IPS-20b (cell line): ENCODE measurements around the gene TLK1.

Experiments
- H3K27ac ChIP-seq: one replicate; pipeline ENCODE4 v1.5.1; 2013; ENCODE audit warnings: low read length
- H3K27me3 ChIP-seq: 2 replicates; pipeline ENCODE4 v1.6.1; 2013; ENCODE audit warnings: mild to moderate bottlenecking, low read length, inconsistent platforms; ENCODE audit not compliant: insufficient read depth
- H3K36me3 ChIP-seq: 2 replicates; pipeline ENCODE4 v1.6.1; 2013; ENCODE audit warnings: low read depth, mild to moderate bottlenecking, inconsistent platforms, low read length, moderate library complexity; ENCODE audit not compliant: insufficient read depth
- H3K4me1 ChIP-seq: 2 replicates; pipeline ENCODE4 v1.6.1; 2013; ENCODE audit warnings: mild to moderate bottlenecking, control low read depth, inconsistent platforms, low read length, moderate library complexity; ENCODE audit not compliant: insufficient read depth
- H3K4me3 ChIP-seq: 2 replicates; pipeline ENCODE4 v1.5.1; 2013; ENCODE audit warnings: mild to moderate bottlenecking, low read length, inconsistent platforms
- H3K9ac ChIP-seq: 2 replicates; pipeline ENCODE4 v1.6.1; 2013; ENCODE audit warnings: low read depth, mild to moderate bottlenecking, inconsistent platforms, low read length, moderate library complexity
- H3K9me3 ChIP-seq: 2 replicates; pipeline ENCODE4 v1.6.1; 2013; ENCODE audit warnings: mild to moderate bottlenecking, low read depth, low read length, inconsistent platforms; ENCODE audit not compliant: insufficient read depth

TLK1 gene

GRCh38 chr2:171072164-171072563, 88.5 kb downstream of the TLK1 start:
- H3K9me3 ChIP-seq, result no peaks in the 10 kb centered on the region
- no peak overlapping the region for H3K4me3 ChIP-seq
- H3K4me1 ChIP-seq, result no peaks in the 10 kb centered on the region
- H3K36me3 ChIP-seq, result peaks cover 13% of the 10 kb centered on the region
- H3K27me3 ChIP-seq, result no peaks in the 10 kb centered on the region
- no peak overlapping the region for H3K27ac ChIP-seq
- no peak overlapping the region for H3K9ac ChIP-seq

GRCh38 chr2:171069286-171069956, 91.3 kb downstream of the TLK1 start:
- Histone ChIP-seq H3K4me3 (no peak overlapping the region), H3K9me3 (no peaks in the 10 kb centered on the region), H3K27me3 (no peaks in the 10 kb centered on the region), H3K36me3 (peaks cover 13% of the 10 kb centered on the region), H3K27ac (no peak overlapping the region), H3K9ac (no peak overlapping the region), H3K4me1 (no peaks in the 10 kb centered on the region)

- Histone ChIP-seq H3K36me3 (peaks cover 17% of the 10 kb centered on the region), H3K4me3 (no peak overlapping the region), H3K9me3 (no peaks in the 10 kb centered on the region), H3K27ac (no peak overlapping the region), H3K4me1 (no peaks in the 10 kb centered on the region; the same call in 1 of the 2 replicates), H3K9ac (no peak overlapping the region), H3K27me3 (no peaks in the 10 kb centered on the region)
Observed at GRCh38 chr2:171066110-171066509, 94.6 kb downstream of the TLK1 start.

- H3K27ac ChIP-seq, result no peak overlapping the region
- no peak overlapping the region for H3K9ac ChIP-seq
- no peak overlapping the region for H3K4me3 ChIP-seq
- no peaks in the 10 kb centered on the region; the same call in 1 of the 2 replicates for H3K4me1 ChIP-seq
- no peaks in the 10 kb centered on the region; the same call in none of the 2 replicates for H3K9me3 ChIP-seq
- H3K36me3 ChIP-seq, result peaks cover 86% of the 10 kb centered on the region
- no peaks in the 10 kb centered on the region for H3K27me3 ChIP-seq
Observed at GRCh38 chr2:171057575-171057974, 103.1 kb downstream of the TLK1 start.

- H3K36me3 ChIP-seq, result peaks cover 95% of the 10 kb centered on the region
- no peak overlapping the region for H3K27ac ChIP-seq
- H3K27me3 ChIP-seq, result no peaks in the 10 kb centered on the region
Observed at GRCh38 chr2:171056307-171056706, 104.4 kb downstream of the TLK1 start.

GRCh38 chr2:171049691-171050090, 111.0 kb downstream of the TLK1 start:
- Histone ChIP-seq H3K9ac (no peak overlapping the region), H3K4me3 (no peak overlapping the region), H3K4me1 (peaks cover 19% of the 10 kb centered on the region; the same call in 1 of the 2 replicates), H3K36me3 (peaks cover 85% of the 10 kb centered on the region), H3K27me3 (no peaks in the 10 kb centered on the region), H3K9me3 (no peaks in the 10 kb centered on the region), H3K27ac (no peak overlapping the region)

More at GRCh38 chr2:171056307-171056706, 104.4 kb downstream of the TLK1 start:
- no peak overlapping the region for H3K4me3 ChIP-seq
- H3K4me1 ChIP-seq, result no peaks in the 10 kb centered on the region
- no peaks in the 10 kb centered on the region; the same call in none of the 2 replicates for H3K9me3 ChIP-seq
- H3K9ac ChIP-seq, result no peak overlapping the region

GRCh38 chr2:171046048-171046560, 114.6 kb downstream of the TLK1 start:
- no peaks in the 10 kb centered on the region for H3K9me3 ChIP-seq
- H3K4me1 ChIP-seq, result peaks cover 19% of the 10 kb centered on the region; the same call in 1 of the 2 replicates
- no peak overlapping the region for H3K9ac ChIP-seq
- H3K4me3 ChIP-seq, result peak overlapping the region; percentile 5; the same call in 1 of the 2 replicates
- peaks cover 85% of the 10 kb centered on the region for H3K36me3 ChIP-seq
- no peak overlapping the region for H3K27ac ChIP-seq
- H3K27me3 ChIP-seq, result no peaks in the 10 kb centered on the region

- Histone ChIP-seq H3K27ac (no peak overlapping the region), H3K27me3 (no peaks in the 10 kb centered on the region), H3K4me3 (no peak overlapping the region), H3K4me1 (peaks cover 19% of the 10 kb centered on the region; the same call in 1 of the 2 replicates), H3K9me3 (no peaks in the 10 kb centered on the region), H3K36me3 (peaks cover 87% of the 10 kb centered on the region), H3K9ac (no peak overlapping the region)
Observed at GRCh38 chr2:171044416-171044815, 116.3 kb downstream of the TLK1 start.

GRCh38 chr2:171042253-171042969, 118.3 kb downstream of the TLK1 start:
- H3K9me3 ChIP-seq, result no peaks in the 10 kb centered on the region
- no peak overlapping the region for H3K27ac ChIP-seq
- peaks cover 90% of the 10 kb centered on the region for H3K36me3 ChIP-seq
- peaks cover 19% of the 10 kb centered on the region; the same call in 1 of the 2 replicates for H3K4me1 ChIP-seq
- H3K27me3 ChIP-seq, result no peaks in the 10 kb centered on the region
- no peak overlapping the region for H3K9ac ChIP-seq
- H3K4me3 ChIP-seq, result no peak overlapping the region

- Histone ChIP-seq H3K4me3 (no peak overlapping the region), H3K9me3 (no peaks in the 10 kb centered on the region), H3K27ac (no peak overlapping the region), H3K27me3 (no peaks in the 10 kb centered on the region), H3K36me3 (peaks cover 82% of the 10 kb centered on the region), H3K9ac (no peak overlapping the region), H3K4me1 (no peaks in the 10 kb centered on the region)
Observed at GRCh38 chr2:171036532-171036931, 124.2 kb downstream of the TLK1 start.

- no peaks in the 10 kb centered on the region; the same call in 1 of the 2 replicates for H3K4me1 ChIP-seq
- H3K36me3 ChIP-seq, result peaks cover 81% of the 10 kb centered on the region
- no peaks in the 10 kb centered on the region for H3K9me3 ChIP-seq
- H3K27me3 ChIP-seq, result no peaks in the 10 kb centered on the region
- no peak overlapping the region for H3K4me3 ChIP-seq
- no peak overlapping the region for H3K9ac ChIP-seq
- no peak overlapping the region for H3K27ac ChIP-seq
Observed at GRCh38 chr2:171034315-171034714, 126.4 kb downstream of the TLK1 start.
